ENCODE data around the gene HDAC4.

DNA sequence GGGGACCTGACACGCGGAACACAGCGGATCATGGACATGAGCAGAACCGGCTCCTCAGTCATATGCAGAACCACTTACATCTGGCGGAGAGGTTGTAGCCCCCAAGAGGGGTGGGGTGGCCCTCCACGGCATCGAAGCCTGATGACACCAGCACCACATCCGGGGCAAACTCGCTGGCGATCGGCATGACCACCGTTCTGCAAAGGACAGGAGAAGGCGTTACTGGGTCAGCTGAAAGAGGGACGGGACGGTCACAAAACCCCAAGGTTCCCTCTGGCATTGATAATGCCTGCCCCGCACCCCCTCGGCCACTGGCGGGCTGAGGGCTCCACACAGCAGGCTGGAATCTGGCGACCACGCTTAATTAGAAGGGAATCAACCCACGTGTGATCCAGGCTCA, 332.4 kb downstream of the HDAC4 start:
- TF ChIP-seq, protein P1, sequence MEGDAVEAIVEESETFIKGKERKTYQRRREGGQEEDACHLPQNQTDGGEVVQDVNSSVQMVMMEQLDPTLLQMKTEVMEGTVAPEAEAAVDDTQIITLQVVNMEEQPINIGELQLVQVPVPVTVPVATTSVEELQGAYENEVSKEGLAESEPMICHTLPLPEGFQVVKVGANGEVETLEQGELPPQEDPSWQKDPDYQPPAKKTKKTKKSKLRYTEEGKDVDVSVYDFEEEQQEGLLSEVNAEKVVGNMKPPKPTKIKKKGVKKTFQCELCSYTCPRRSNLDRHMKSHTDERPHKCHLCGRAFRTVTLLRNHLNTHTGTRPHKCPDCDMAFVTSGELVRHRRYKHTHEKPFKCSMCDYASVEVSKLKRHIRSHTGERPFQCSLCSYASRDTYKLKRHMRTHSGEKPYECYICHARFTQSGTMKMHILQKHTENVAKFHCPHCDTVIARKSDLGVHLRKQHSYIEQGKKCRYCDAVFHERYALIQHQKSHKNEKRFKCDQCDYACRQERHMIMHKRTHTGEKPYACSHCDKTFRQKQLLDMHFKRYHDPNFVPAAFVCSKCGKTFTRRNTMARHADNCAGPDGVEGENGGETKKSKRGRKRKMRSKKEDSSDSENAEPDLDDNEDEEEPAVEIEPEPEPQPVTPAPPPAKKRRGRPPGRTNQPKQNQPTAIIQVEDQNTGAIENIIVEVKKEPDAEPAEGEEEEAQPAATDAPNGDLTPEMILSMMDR (IDR thresholded peaks at IDR 0.05) = no peak
- TF ChIP-seq ATF1 (CRISPR knock-in tag; IDR thresholded peaks at IDR 0.05) (no peak), RORB (CRISPR knock-in tag; IDR thresholded peaks at IDR 0.05) (no peak), IRF2 (CRISPR knock-in tag; IDR thresholded peaks at IDR 0.05; ENCODE audit: borderline replicate concordance, low read depth) (no peak)
- TF ChIP-seq, protein P2, sequence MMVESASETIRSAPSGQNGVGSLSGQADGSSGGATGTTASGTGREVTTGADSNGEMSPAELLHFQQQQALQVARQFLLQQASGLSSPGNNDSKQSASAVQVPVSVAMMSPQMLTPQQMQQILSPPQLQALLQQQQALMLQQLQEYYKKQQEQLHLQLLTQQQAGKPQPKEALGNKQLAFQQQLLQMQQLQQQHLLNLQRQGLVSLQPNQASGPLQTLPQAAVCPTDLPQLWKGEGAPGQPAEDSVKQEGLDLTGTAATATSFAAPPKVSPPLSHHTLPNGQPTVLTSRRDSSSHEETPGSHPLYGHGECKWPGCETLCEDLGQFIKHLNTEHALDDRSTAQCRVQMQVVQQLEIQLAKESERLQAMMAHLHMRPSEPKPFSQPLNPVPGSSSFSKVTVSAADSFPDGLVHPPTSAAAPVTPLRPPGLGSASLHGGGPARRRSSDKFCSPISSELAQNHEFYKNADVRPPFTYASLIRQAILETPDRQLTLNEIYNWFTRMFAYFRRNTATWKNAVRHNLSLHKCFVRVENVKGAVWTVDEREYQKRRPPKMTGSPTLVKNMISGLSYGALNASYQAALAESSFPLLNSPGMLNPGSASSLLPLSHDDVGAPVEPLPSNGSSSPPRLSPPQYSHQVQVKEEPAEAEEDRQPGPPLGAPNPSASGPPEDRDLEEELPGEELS (CRISPR knock-in tag; IDR thresholded peaks at IDR 0.05) = no peak

All from WTC11 (cell line).